Vagina (tissue), 2 donors: ENCODE results near the gene STOX2.

Experiments
- POLR2A ChIP-seq, 2 donors: fragments of 450-650 bp; IDR thresholded peaks; one replicate each; pipeline ENCODE4 v1.6.1; 2017; ENCODE audit warnings: antibody characterized with exemption in 2 of 2, mild to moderate bottlenecking in 2 of 2, moderate library complexity in 2 of 2
- POLR2AphosphoS5 ChIP-seq, 2 donors: sonication (generic); formaldehyde crosslinking; IDR thresholded peaks; one replicate each; pipeline ENCODE4 v1.9.0; 2017; ENCODE audit warnings: antibody characterized with exemption in 2 of 2, mild to moderate bottlenecking in 2 of 2, low read depth in 1 of 2; ENCODE audit not compliant: insufficient read depth in 1 of 2
- TF ChIP-seq, protein P1 (sequence below), 3 experiments: fragments of 450-650 bp in 2 of 3; fragments of 200-600 bp in 1 of 3; sonication (generic) in 1 of 3; IDR thresholded peaks; one replicate each; pipeline ENCODE4 v1.5.1; 2017 to 2019; ENCODE audit warnings: antibody characterized with exemption in 3 of 3, mild to moderate bottlenecking in 2 of 3, moderate library complexity in 2 of 3

DNA sequence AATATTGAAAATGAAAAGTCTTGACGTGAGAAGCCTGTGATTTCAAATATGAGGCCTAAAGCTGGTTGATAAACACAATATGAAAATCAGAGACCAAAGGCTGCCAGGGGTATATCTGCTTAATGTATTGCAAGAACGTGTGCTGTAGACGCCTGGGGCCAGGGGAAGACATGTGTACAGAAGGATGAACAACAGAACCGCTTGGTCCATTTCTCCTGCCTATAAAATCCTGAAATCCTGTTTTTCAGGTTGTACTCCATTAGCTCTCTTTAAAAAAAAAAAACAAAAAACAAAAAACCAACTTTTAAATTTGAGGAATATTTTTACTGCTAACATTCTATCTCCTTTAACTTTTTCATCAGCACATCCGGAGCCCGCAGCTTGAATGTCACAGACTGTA, 109.2 kb downstream of the STOX2 start:
- TF ChIP-seq, protein P1, sequence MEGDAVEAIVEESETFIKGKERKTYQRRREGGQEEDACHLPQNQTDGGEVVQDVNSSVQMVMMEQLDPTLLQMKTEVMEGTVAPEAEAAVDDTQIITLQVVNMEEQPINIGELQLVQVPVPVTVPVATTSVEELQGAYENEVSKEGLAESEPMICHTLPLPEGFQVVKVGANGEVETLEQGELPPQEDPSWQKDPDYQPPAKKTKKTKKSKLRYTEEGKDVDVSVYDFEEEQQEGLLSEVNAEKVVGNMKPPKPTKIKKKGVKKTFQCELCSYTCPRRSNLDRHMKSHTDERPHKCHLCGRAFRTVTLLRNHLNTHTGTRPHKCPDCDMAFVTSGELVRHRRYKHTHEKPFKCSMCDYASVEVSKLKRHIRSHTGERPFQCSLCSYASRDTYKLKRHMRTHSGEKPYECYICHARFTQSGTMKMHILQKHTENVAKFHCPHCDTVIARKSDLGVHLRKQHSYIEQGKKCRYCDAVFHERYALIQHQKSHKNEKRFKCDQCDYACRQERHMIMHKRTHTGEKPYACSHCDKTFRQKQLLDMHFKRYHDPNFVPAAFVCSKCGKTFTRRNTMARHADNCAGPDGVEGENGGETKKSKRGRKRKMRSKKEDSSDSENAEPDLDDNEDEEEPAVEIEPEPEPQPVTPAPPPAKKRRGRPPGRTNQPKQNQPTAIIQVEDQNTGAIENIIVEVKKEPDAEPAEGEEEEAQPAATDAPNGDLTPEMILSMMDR (IDR thresholded peaks at IDR 0.05): no peak
- TF ChIP-seq POLR2A (IDR thresholded peaks at IDR 0.05) (no peak), POLR2AphosphoS5 (IDR thresholded peaks at IDR 0.05; ENCODE audit: insufficient read depth in 1 of 2, low read depth in 1 of 2) (no peak)
